GM12878 (cell line): ENCODE results near the gene TP63. TPM values are rescaled to one million over a fixed set of nuclear protein-coding genes. Genes with fewer than 3 reads are reported as not detected.

Experiments
- ATAC-seq: fragments of 200-7000 bp; cut with Tn5 transposase; 3 replicates; pipeline ENCODE4 v1.9.1; 2020; ENCODE audit warnings: mild to moderate bottlenecking, moderate library complexity
- BruUV-seq: library from RNA; stranded (reverse); fragments of 400-500 nt; replicated peaks from 2 replicates; lab custom pipeline; 2021; lab: Mats Ljungman, UMichigan
- CTCF ChIA-PET: fragments of 300-600 bp; sonication (Branson Sonifier 250); formaldehyde crosslinking; extraction: SDS; loops from one replicate; lab custom pipeline; 2021; ENCODE audit warnings: inconsistent platforms; lab: Yijun Ruan, JAX
- POLR2A ChIA-PET: fragments of 350-600 bp; formaldehyde crosslinking; extraction: SDS; loops from one replicate; lab custom pipeline; 2021; ENCODE audit warnings: inconsistent platforms; lab: Charles Lee
- RAD21 ChIA-PET: fragments of 300-600 bp; sonication (Branson Sonifier 250); formaldehyde crosslinking; loops from one replicate; lab custom pipeline; 2023; ENCODE audit warnings: antibody characterized with exemption; ENCODE audit not compliant: unreplicated experiment; lab: Charles Lee
- SMC1A ChIA-PET: fragments of 300-600 bp; sonication (Branson Sonifier 250); formaldehyde crosslinking; loops from one replicate; lab custom pipeline; 2023; ENCODE audit not compliant: unreplicated experiment, uncharacterized antibody; lab: Charles Lee
- DNase-seq: peaks from one replicate; pipeline ENCODE4 v3.0.0-alpha.2; 2011; ENCODE audit warnings: low read depth, low spot score
- FAIRE-seq: peaks from 3 replicates; lab custom pipeline; 2011; peaks lifted over from hg19 to GRCh38; lab: Jason Lieb, UNC
- H2AFZ ChIP-seq: 2 replicates; pipeline ENCODE4 v1.6.0; 2011; ENCODE audit warnings: low read depth, low read length, control low read depth; ENCODE audit not compliant: control insufficient read depth
- H3K27ac ChIP-seq: 2 replicates; pipeline ENCODE4 v1.5.1; 2011; ENCODE audit warnings: control low read depth; ENCODE audit not compliant: control insufficient read depth, insufficient read depth
- H3K27me3 ChIP-seq, 2 experiments: replicated peaks in 1 of 2; 2 replicates each; pipeline versions ENCODE4 v1.6.0 to v1.6.1; 2011; ENCODE audit warnings: low read length in 1 of 2; ENCODE audit not compliant: control insufficient read depth in 2 of 2, insufficient read depth in 2 of 2
- H3K36me3 ChIP-seq, 2 experiments: 2 replicates each; pipeline ENCODE4 v1.5.1; 2011; ENCODE audit warnings: low read length in 1 of 2; ENCODE audit not compliant: control insufficient read depth in 2 of 2, insufficient read depth in 2 of 2
- H3K4me1 ChIP-seq: 2 replicates; pipeline ENCODE4 v1.6.1; 2011; ENCODE audit warnings: mild to moderate bottlenecking, low read length, moderate library complexity, mixed read lengths; ENCODE audit not compliant: control insufficient read depth, insufficient read depth
- H3K4me2 ChIP-seq: 2 replicates; pipeline ENCODE4 v1.6.0; 2011; ENCODE audit warnings: control low read depth; ENCODE audit not compliant: control insufficient read depth, insufficient read depth
- H3K4me3 ChIP-seq: fragments of 200-600 bp; sonication (generic); 2 replicates; pipeline ENCODE4 v1.5.1; 2016
- H3K79me2 ChIP-seq: 2 replicates; pipeline ENCODE4 v1.6.0; 2011; ENCODE audit warnings: low read length; ENCODE audit not compliant: control insufficient read depth, insufficient read depth
- H3K9ac ChIP-seq: 2 replicates; pipeline ENCODE4 v1.8.0; 2011; ENCODE audit warnings: low read length, control low read depth, mixed read lengths; ENCODE audit not compliant: control insufficient read depth, insufficient read depth
- H3K9me3 ChIP-seq: replicated peaks from 3 replicates; pipeline ENCODE4 v1.5.1; 2011; ENCODE audit warnings: mild to moderate bottlenecking, low read length; ENCODE audit not compliant: control insufficient read depth, insufficient read depth
- H4K20me1 ChIP-seq: 2 replicates; pipeline ENCODE4 v1.6.0; 2011; ENCODE audit not compliant: control insufficient read depth, insufficient read depth
- BACH1 ChIP-seq: fragments of 450-650 bp; IDR thresholded peaks from 2 replicates; pipeline ENCODE4 v1.6.1; 2017; ENCODE audit warnings: mild to moderate bottlenecking, borderline replicate concordance
- CBFB ChIP-seq: IDR thresholded peaks from 2 replicates; pipeline ENCODE4 v1.6.1; 2016; ENCODE audit warnings: antibody characterized with exemption, low read depth
- CHD1 ChIP-seq: IDR thresholded peaks from 2 replicates; pipeline ENCODE4 v1.6.1; 2012; ENCODE audit warnings: low read depth, low read length, improper control_type of control experiment
- ETV6 ChIP-seq, 2 experiments: fragments of 450-650 bp in 1 of 2; IDR thresholded peaks in 1 of 2; conservative IDR thresholded peaks in 1 of 2; 2 replicates each; pipeline ENCODE4 v1.6.1; 2014; ENCODE audit warnings: antibody characterized with exemption in 1 of 2, borderline replicate concordance in 1 of 2, low read depth in 1 of 2, mild to moderate bottlenecking in 1 of 2, moderate library complexity in 1 of 2
- KLF5 ChIP-seq: fragments of 450-650 bp; IDR thresholded peaks from 2 replicates; pipeline ENCODE4 v1.6.1; 2014; ENCODE audit warnings: mild to moderate bottlenecking; ENCODE audit not compliant: partially characterized antibody
- YY1 ChIP-seq: IDR thresholded peaks from 2 replicates; pipeline ENCODE4 v1.6.1; 2011; ENCODE audit warnings: low read depth, mild to moderate bottlenecking, low read length
- ZNF622 ChIP-seq: fragments of 450-650 bp; IDR thresholded peaks from 2 replicates; pipeline ENCODE4 v1.6.1; 2017; ENCODE audit warnings: mild to moderate bottlenecking, inconsistent platforms
- ZSCAN29 ChIP-seq: fragments of 450-650 bp; IDR thresholded peaks from 2 replicates; pipeline ENCODE4 v1.6.1; 2017; ENCODE audit warnings: mild to moderate bottlenecking, moderate library complexity
- WGBS: methylation state at CpG from one replicate; pipeline ENCODE4 v1.1.6; 2016; ENCODE audit warnings: low lambda C conversion rate; ENCODE audit not compliant: insufficient replicate concordance, insufficient coverage; ENCODE audit errors: missing lambda C conversion rate; 5-methylcytosine and 5-hydroxymethylcytosine counted together
- in situ Hi-C: fragments of 300-500 bp; cut with MboI; formaldehyde crosslinking; loops from 9 replicates; pipeline ENCODE4 v1.14.3; 2018; ENCODE audit warnings: mixed read lengths
- intact Hi-C: fragments of 100-400 bp; cut with micrococcal nuclease; formaldehyde crosslinking; loops from one replicate; pipeline ENCODE4 v1.14.2; 2022; ENCODE audit not compliant: unreplicated experiment
- polyA plus RNA-seq, 11 experiments: library from polyadenylated mRNA; depleted of rRNA in 4 of 11; unstranded in 6 of 11; stranded (reverse) in 5 of 11; fragments of >200 nt; fragmentation: Nextera tagmentation in 4 of 11; fragmentation: Illumina TruSeq in 1 of 11; extraction: Ambion mirVana in 4 of 11; extraction: Trizol in 1 of 11; gene quantifications; 1 replicate in 1 of 11; 2 replicates in 10 of 11; pipeline versions ENCODE4 v1.2.1 to v1.2.3, GENCODE V29; 2011 to 2016; ENCODE audit warnings: inconsistent platforms in 2 of 11, missing spikeins in 2 of 11, low read depth in 1 of 11
- total RNA-seq, 4 experiments: library from RNA; depleted of rRNA in 3 of 4; stranded (reverse); fragments of >200 nt in 3 of 4; fragmentation: Illumina TruSeq in 1 of 4; extraction: Trizol in 1 of 4; gene quantifications; 2 replicates each; pipeline versions ENCODE4 v1.2.1 to v1.2.3, GENCODE V29; 2013 to 2021
- TF ChIP-seq, protein P1 (sequence below): fragments of 450-650 bp; IDR thresholded peaks from 2 replicates; pipeline ENCODE4 v1.6.1; 2017; ENCODE audit warnings: mild to moderate bottlenecking, moderate library complexity
- TF ChIP-seq, protein P2 (sequence below): fragments of 150-350 bp; IDR thresholded peaks from 2 replicates; pipeline ENCODE4 v1.6.1; 2014; ENCODE audit warnings: mild to moderate bottlenecking, low read depth, low read length
- TF ChIP-seq, protein P3 (sequence below): IDR thresholded peaks from 2 replicates; pipeline ENCODE4 v1.6.1; 2011; ENCODE audit warnings: mild to moderate bottlenecking, low read depth, low read length, moderate library complexity; ENCODE audit not compliant: insufficient replicate concordance

Gene TP63
- total and polyA plus RNA-seq, 10 of the 15 experiments (the other 5 are each of a cell fraction or from before 2014, with no cell fraction given) = 1.4 to 10.8 (median 6.2) TPM

DNA sequence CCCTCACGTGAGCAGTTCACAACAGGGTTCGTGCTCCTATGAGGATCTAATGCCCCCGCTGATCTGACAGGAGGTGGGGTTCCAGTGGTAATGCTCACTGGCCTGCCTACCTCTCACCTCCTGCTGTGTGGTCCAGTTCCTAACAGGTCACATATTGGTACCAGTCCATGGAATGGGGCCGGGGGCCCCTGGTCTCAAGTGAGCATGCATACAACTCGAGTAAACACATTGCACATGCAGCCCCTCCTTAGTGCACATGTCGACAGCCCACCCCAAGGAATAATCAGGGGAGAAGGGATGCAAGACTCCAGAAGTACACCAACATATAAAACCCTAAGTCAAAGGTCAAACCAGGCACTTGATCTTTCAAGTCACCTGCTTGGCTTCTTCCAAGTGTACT, 127.0 kb downstream of the TP63 start:
- Histone ChIP-seq H3K9ac (no peak overlapping the region), H2AFZ (no peak overlapping the region), H3K27me3 (no peaks in the 10 kb centered on the region), H3K4me1 (peaks cover 6% of the 10 kb centered on the region), H3K27ac (no peak overlapping the region), H3K79me2 (no peaks in the 10 kb centered on the region), H3K36me3 (no peaks in the 10 kb centered on the region; a peak in 1 of 4 replicates), H3K4me2 (no peak overlapping the region), H3K4me3 (no peak overlapping the region), H4K20me1 (no peaks in the 10 kb centered on the region), H3K9me3 (peaks cover 2% of the 10 kb centered on the region; the same call in 2 of the 3 replicates)
- POLR2A ChIA-PET = no interaction called here
- no TSS peak for BruUV-seq
- in situ Hi-C loops (no loop called here), intact Hi-C loops (no loop called here)
- no peak for DNase-seq
- SMC1A ChIA-PET = interaction anchor here (0.6 kb wide), 1 partner anchor 313 kb away, joined by 3 read pairs; no protein-coding TSS in a partner anchor
- WGBS = 88% methylated on average over 6 of the region's 6 CpGs
- RAD21 ChIA-PET = no interaction called here
- no peak for TF ChIP-seq CHD1
- TF ChIP-seq YY1 = no peak
- TF ChIP-seq, all 136 proteins: peak for 0
- CTCF ChIA-PET = no interaction called here
- ATAC-seq (no peak), FAIRE-seq (no peak)

DNA sequence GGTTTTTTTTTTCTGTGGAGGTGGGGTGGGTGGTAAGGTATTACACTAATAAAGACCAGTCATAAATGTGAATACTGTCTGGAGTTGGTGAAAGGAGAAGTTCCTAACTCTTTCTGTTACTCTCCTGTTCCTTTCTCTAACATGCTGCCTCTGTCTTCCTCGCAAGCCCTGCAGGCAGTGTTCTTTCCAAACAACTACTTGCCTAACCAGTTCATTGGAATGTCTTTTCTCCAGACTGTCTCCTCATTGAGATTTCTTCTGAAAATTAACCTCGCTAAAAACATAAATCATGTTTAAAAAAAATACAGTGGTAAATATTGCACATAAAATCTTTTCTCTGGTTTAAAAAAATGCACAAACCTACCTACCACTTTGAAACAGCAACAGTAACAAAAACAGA, 135.2 kb downstream of the TP63 start:
- FAIRE-seq = no peak
- DNase-seq = no peak
- no TSS peak for BruUV-seq
- H3K9ac ChIP-seq = no peak overlapping the region
- ChIA-PET SMC1A (no interaction called here), POLR2A (no interaction called here), CTCF (no interaction called here), RAD21 (no interaction called here)
- no peak for ATAC-seq
- WGBS = 88% methylated on average over 2 of the region's 2 CpGs
- H3K27ac ChIP-seq = no peak overlapping the region
- intact Hi-C loops (no loop called here), in situ Hi-C loops (no loop called here)
- no peaks in the 10 kb centered on the region for H4K20me1 ChIP-seq
- H3K4me1 ChIP-seq = no peaks in the 10 kb centered on the region
- no peaks in the 10 kb centered on the region for H3K79me2 ChIP-seq
- H3K27me3 ChIP-seq = no peaks in the 10 kb centered on the region
- H3K4me3 ChIP-seq = no peak overlapping the region
- H3K36me3 ChIP-seq = no peaks in the 10 kb centered on the region
- no peaks in the 10 kb centered on the region; the same call in 1 of the 3 replicates for H3K9me3 ChIP-seq
- no peak overlapping the region for H3K4me2 ChIP-seq
- H2AFZ ChIP-seq = no peak overlapping the region
- TF ChIP-seq ETV6 (conservative IDR thresholded peaks at IDR 0.05 in 1 of 2, IDR thresholded peaks at IDR 0.05 in 1 of 2; ENCODE audit: borderline replicate concordance in 1 of 2, low read depth in 1 of 2) = no peak
- TF ChIP-seq, protein P1, sequence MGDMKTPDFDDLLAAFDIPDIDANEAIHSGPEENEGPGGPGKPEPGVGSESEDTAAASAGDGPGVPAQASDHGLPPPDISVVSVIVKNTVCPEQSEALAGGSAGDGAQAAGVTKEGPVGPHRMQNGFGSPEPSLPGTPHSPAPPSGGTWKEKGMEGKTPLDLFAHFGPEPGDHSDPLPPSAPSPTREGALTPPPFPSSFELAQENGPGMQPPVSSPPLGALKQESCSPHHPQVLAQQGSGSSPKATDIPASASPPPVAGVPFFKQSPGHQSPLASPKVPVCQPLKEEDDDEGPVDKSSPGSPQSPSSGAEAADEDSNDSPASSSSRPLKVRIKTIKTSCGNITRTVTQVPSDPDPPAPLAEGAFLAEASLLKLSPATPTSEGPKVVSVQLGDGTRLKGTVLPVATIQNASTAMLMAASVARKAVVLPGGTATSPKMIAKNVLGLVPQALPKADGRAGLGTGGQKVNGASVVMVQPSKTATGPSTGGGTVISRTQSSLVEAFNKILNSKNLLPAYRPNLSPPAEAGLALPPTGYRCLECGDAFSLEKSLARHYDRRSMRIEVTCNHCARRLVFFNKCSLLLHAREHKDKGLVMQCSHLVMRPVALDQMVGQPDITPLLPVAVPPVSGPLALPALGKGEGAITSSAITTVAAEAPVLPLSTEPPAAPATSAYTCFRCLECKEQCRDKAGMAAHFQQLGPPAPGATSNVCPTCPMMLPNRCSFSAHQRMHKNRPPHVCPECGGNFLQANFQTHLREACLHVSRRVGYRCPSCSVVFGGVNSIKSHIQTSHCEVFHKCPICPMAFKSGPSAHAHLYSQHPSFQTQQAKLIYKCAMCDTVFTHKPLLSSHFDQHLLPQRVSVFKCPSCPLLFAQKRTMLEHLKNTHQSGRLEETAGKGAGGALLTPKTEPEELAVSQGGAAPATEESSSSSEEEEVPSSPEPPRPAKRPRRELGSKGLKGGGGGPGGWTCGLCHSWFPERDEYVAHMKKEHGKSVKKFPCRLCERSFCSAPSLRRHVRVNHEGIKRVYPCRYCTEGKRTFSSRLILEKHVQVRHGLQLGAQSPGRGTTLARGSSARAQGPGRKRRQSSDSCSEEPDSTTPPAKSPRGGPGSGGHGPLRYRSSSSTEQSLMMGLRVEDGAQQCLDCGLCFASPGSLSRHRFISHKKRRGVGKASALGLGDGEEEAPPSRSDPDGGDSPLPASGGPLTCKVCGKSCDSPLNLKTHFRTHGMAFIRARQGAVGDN = no peak
- TF ChIP-seq, protein P2, sequence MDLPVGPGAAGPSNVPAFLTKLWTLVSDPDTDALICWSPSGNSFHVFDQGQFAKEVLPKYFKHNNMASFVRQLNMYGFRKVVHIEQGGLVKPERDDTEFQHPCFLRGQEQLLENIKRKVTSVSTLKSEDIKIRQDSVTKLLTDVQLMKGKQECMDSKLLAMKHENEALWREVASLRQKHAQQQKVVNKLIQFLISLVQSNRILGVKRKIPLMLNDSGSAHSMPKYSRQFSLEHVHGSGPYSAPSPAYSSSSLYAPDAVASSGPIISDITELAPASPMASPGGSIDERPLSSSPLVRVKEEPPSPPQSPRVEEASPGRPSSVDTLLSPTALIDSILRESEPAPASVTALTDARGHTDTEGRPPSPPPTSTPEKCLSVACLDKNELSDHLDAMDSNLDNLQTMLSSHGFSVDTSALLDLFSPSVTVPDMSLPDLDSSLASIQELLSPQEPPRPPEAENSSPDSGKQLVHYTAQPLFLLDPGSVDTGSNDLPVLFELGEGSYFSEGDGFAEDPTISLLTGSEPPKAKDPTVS = no peak
- no peak for TF ChIP-seq ZSCAN29
- TF ChIP-seq KLF5 = no peak
- no peak for TF ChIP-seq ZNF622
- TF ChIP-seq BACH1 = no peak
- TF ChIP-seq, protein P3, sequence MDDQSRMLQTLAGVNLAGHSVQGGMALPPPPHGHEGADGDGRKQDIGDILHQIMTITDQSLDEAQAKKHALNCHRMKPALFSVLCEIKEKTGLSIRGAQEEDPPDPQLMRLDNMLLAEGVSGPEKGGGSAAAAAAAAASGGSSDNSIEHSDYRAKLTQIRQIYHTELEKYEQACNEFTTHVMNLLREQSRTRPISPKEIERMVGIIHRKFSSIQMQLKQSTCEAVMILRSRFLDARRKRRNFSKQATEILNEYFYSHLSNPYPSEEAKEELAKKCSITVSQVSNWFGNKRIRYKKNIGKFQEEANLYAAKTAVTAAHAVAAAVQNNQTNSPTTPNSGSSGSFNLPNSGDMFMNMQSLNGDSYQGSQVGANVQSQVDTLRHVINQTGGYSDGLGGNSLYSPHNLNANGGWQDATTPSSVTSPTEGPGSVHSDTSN = no peak
- no peak for TF ChIP-seq CBFB
